Mucosa of rectum (tissue), 2 donors: ENCODE results near the gene TRRAP.
"Not testable (repeated sequence)": the region's sequence is repeated elsewhere in the genome, so short reads cannot be mapped to it uniquely, and the experiment has no call there.

ENCODE experiments used
- H3K27ac ChIP-seq, 2 donors: one replicate each; pipeline ENCODE4 v1.7.0; 2013; ENCODE audit warnings: inconsistent platforms in 2 of 2, low read depth in 2 of 2, low read length in 2 of 2
- H3K27me3 ChIP-seq, 2 donors: one replicate each; pipeline ENCODE4 v1.7.0; 2013; ENCODE audit warnings: low read length in 2 of 2; ENCODE audit not compliant: control insufficient read depth in 2 of 2, insufficient read depth in 2 of 2
- H3K36me3 ChIP-seq, 2 donors: one replicate each; pipeline ENCODE4 v1.7.0; 2013; ENCODE audit warnings: low read length in 2 of 2; ENCODE audit not compliant: control insufficient read depth in 2 of 2, insufficient read depth in 2 of 2
- H3K4me1 ChIP-seq, 2 donors: one replicate each; pipeline ENCODE4 v1.7.0; 2013; ENCODE audit warnings: low read length in 2 of 2, mild to moderate bottlenecking in 1 of 2; ENCODE audit not compliant: control insufficient read depth in 2 of 2, insufficient read depth in 2 of 2
- H3K4me3 ChIP-seq, 2 donors: one replicate each; pipeline ENCODE4 v1.7.0; 2013; ENCODE audit warnings: low read length in 2 of 2
- H3K9ac ChIP-seq, 2 donors: one replicate each; pipeline ENCODE4 v1.7.0; 2013; ENCODE audit warnings: low read length in 2 of 2, low read depth in 1 of 2, mild to moderate bottlenecking in 1 of 2
- H3K9me3 ChIP-seq, 2 donors: one replicate each; pipeline ENCODE4 v1.7.0; 2013; ENCODE audit warnings: low read length in 2 of 2; ENCODE audit not compliant: control insufficient read depth in 2 of 2
- donor health status: healthy.
- donor health status: Normal muscosa, but diverticular disease.

TRRAP gene

GRCh38 chr7:99039384-99039891, 161.1 kb downstream of the TRRAP start:
- H3K27me3 ChIP-seq: no peaks in the 10 kb centered on the region
- no peaks in the 10 kb centered on the region for H3K9me3 ChIP-seq
- H3K27ac ChIP-seq: no peak overlapping the region
- H3K4me1 ChIP-seq: peaks cover 16 to 27% of the 10 kb centered on the region in 2 donors
- no peak overlapping the region for H3K9ac ChIP-seq
- H3K36me3 ChIP-seq: peaks cover 53 to 63% of the 10 kb centered on the region in 2 donors
- H3K4me3 ChIP-seq: no peak overlapping the region

GRCh38 chr7:99040104-99040958, 162.0 kb downstream of the TRRAP start:
- Histone ChIP-seq H3K27me3 (no peaks in the 10 kb centered on the region), H3K9me3 (no peaks in the 10 kb centered on the region), H3K4me3 (no peak overlapping the region), H3K27ac (peak overlapping the region; percentile 63 to 74), H3K9ac (peak overlapping the region; percentile 5 to 41), H3K4me1 (peaks cover 16 to 27% of the 10 kb centered on the region in 2 donors), H3K36me3 (peaks cover 47 to 60% of the 10 kb centered on the region in 2 donors)

DNA sequence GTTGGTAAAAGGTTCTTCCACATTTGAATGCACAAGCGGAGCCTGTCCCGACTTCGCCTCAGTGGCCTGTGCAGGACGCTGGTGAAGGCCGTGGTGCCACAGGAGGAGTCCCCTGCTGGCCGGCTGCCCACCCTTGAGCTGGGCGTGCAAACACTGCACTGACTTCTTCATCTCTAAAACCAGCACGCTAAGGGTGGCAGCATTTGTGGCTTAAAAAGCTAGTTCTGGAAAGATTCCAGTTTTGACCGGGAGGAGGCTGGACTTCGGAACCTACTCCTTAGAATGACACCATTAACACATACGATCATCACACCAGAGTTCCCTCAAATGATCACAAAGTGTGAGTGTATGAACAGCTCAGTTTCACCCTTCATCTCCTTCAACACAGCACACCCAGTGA, 163.2 kb downstream of the TRRAP start:
- Histone ChIP-seq H3K4me3 (peak overlapping the region in 1 of 2 donors; percentile 14), H3K9me3 (no peaks in the 10 kb centered on the region), H3K4me1 (peaks cover 16 to 27% of the 10 kb centered on the region in 2 donors), H3K36me3 (peaks cover 45 to 56% of the 10 kb centered on the region in 2 donors), H3K27me3 (no peaks in the 10 kb centered on the region), H3K9ac (peak overlapping the region in 1 of 2 donors; percentile 50), H3K27ac (peak overlapping the region; percentile 72 to 74)

DNA sequence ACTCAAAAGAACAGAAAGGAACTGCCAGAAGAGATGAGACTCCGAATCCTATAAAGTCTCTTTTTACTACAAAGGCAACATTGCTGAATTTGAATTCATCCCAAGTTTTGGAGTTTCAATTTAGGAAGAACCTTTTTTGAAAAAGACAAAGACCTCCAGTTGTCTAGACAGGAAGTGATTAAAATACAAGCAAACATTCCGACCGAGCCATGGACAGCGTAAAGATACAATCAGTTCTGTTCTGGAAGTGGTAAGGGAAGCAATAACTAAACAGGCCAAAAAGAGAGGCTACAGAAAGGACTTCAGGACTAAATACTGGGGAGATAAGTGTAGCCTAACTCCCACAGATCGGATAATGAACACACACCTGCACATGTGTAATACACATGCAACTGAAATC, 164.6 kb downstream of the TRRAP start:
- Histone ChIP-seq H3K9me3 (no peaks in the 10 kb centered on the region), H3K27me3 (no peaks in the 10 kb centered on the region), H3K4me1 (peaks cover 16 to 27% of the 10 kb centered on the region in 2 donors), H3K4me3 (no peak overlapping the region), H3K36me3 (peaks cover 39 to 59% of the 10 kb centered on the region in 2 donors), H3K27ac (no peak overlapping the region), H3K9ac (no peak overlapping the region)

DNA sequence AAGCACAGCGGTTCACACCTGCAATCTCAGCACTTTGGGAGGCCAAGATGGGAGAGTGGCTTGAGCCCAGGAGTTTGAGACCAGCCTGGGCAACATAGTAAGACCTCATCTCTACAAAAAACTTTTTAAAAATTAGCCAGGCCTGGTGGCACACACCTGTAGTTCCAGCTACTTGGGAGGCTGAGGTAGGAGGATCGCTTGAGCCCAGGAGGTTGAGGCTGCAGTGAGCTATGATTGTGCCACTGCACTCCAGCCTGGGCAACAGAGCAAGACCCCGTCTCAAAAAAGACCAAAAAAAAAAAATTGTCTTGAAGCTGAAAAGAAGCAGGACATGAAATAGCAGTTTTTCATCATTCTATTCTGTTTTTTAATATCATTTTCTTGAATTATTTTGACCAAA, 166.5 kb downstream of the TRRAP start:
- not testable (repeated sequence) for H3K27me3 ChIP-seq, H3K4me3 ChIP-seq, H3K9ac ChIP-seq, H3K9me3 ChIP-seq, H3K27ac ChIP-seq
- Histone ChIP-seq H3K4me1 (peaks cover 16 to 24% of the 10 kb centered on the region in 2 donors), H3K36me3 (peaks cover 47 to 58% of the 10 kb centered on the region in 2 donors)

GRCh38 chr7:99046262-99046661, 167.9 kb downstream of the TRRAP start:
- H3K4me3 ChIP-seq, H3K27me3 ChIP-seq, H3K9ac ChIP-seq, H3K9me3 ChIP-seq, H3K27ac ChIP-seq: not testable (repeated sequence)
- peaks cover 50 to 62% of the 10 kb centered on the region in 2 donors for H3K36me3 ChIP-seq
- H3K4me1 ChIP-seq: peaks cover 9 to 11% of the 10 kb centered on the region in 2 donors

- Histone ChIP-seq H3K9ac (no peak overlapping the region), H3K27me3 (no peaks in the 10 kb centered on the region), H3K9me3 (no peaks in the 10 kb centered on the region), H3K27ac (no peak overlapping the region), H3K4me3 (no peak overlapping the region), H3K4me1 (peaks cover 4 to 7% of the 10 kb centered on the region in 2 donors), H3K36me3 (peaks cover 52 to 62% of the 10 kb centered on the region in 2 donors)
These were observed 168.4 kb downstream of the TRRAP start for GRCh38 chr7:99046722-99047121.

GRCh38 chr7:99047526-99048077, 169.3 kb downstream of the TRRAP start:
- H3K4me3 ChIP-seq: no peak overlapping the region
- H3K9me3 ChIP-seq: no peaks in the 10 kb centered on the region
- H3K27ac ChIP-seq: no peak overlapping the region
- no peaks in the 10 kb centered on the region for H3K27me3 ChIP-seq
- H3K36me3 ChIP-seq: peaks cover 61 to 70% of the 10 kb centered on the region in 2 donors
- H3K9ac ChIP-seq: no peak overlapping the region
- H3K4me1 ChIP-seq: no peaks in the 10 kb centered on the region

DNA sequence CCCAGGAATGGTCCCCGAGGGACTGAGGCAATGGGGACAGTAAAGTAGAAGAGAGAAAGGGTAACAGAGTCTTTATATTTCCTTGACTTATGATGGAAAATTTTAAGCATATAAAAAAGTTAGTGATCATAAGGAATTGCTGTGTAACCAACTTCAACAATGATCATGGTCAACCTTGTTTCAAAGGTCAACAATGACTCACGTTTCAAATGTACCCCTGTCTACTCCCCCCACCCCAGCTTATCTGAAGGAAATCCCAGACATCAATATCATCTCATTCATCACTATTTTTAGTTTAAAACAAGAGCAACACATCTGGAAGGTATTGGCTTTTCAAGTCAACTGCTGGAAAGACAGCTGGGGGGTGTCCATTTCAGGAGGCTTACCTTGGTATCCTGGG, 172.6 kb downstream of the TRRAP start:
- Histone ChIP-seq H3K9me3 (no peaks in the 10 kb centered on the region), H3K27me3 (no peaks in the 10 kb centered on the region), H3K4me1 (no peaks in the 10 kb centered on the region), H3K36me3 (peaks cover 56 to 69% of the 10 kb centered on the region in 2 donors), H3K4me3 (no peak overlapping the region), H3K9ac (no peak overlapping the region), H3K27ac (no peak overlapping the region)

GRCh38 chr7:99054781-99055180, 176.4 kb downstream of the TRRAP start:
- Histone ChIP-seq H3K36me3 (peaks cover 42 to 54% of the 10 kb centered on the region in 2 donors), H3K9ac (no peak overlapping the region), H3K27me3 (no peaks in the 10 kb centered on the region), H3K27ac (no peak overlapping the region), H3K9me3 (no peaks in the 10 kb centered on the region), H3K4me1 (no peaks in the 10 kb centered on the region), H3K4me3 (no peak overlapping the region)
